ENCODE data around the gene ZNF546.

ZNF546 gene

DNA sequence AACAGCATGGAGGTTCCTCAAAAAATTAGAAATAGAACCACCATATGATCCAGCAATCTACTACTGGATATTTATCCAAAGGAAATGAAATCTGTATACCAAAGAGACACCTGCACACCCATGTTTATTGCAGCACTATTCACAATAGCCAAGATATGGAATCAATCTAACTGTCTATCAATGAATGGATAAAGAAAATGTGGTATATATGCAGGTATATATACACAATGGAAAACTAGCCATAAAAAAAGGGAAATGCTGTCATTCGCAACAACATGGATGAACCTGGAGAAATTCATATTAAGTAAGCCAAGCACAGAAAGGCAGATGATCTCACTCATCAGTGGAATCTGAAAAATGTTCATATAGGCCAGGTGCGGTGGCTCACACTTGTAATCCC is 56.6 kb downstream of the ZNF546 start:
- no peak for DNase-seq (ENCODE audit: low read depth, low spot score)
- no peak overlapping the region for H3K27ac ChIP-seq

DNA sequence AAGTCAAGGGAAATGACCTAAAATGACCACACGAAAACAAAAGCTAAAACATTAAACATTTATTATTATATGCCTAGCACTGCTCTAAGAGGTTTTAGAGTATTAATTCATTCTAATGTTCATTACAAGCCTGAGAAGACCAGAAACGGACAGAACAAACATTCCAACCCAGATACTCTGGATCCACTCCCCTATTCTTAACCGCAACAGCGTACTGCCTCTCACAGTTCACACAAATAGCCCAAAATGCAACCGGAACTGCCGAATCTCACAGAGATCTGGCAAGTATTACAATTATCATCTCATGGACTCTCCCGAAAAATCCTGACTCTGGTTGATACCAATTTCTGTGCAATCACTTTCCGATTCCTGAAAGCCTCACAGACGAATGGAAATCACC is 57.8 kb downstream of the ZNF546 start:
- no peak for DNase-seq (ENCODE audit: low read depth, low spot score)
- no peak overlapping the region for H3K27ac ChIP-seq

DNA sequence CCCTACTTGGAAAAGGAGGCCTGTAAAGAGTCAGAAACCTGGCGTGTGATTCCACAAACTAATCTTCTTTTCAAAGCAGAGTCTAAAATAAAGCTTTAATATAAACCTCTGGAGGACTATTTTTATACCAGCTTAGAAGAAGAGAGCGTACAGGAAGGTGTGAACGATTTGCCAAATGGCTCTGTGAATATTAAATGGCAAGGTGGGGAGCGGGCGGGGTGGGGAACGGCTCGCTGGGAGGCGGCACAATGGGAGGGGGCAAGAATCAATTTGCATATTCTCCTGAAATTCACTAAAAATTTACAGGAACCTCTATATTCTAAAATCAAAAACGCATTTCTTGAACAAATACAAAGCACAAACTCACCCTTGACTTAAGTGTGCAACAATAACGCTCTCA is 58.2 kb downstream of the ZNF546 start:
- no peak overlapping the region for H3K27ac ChIP-seq
- no peak for DNase-seq (ENCODE audit: low read depth, low spot score)

DNA sequence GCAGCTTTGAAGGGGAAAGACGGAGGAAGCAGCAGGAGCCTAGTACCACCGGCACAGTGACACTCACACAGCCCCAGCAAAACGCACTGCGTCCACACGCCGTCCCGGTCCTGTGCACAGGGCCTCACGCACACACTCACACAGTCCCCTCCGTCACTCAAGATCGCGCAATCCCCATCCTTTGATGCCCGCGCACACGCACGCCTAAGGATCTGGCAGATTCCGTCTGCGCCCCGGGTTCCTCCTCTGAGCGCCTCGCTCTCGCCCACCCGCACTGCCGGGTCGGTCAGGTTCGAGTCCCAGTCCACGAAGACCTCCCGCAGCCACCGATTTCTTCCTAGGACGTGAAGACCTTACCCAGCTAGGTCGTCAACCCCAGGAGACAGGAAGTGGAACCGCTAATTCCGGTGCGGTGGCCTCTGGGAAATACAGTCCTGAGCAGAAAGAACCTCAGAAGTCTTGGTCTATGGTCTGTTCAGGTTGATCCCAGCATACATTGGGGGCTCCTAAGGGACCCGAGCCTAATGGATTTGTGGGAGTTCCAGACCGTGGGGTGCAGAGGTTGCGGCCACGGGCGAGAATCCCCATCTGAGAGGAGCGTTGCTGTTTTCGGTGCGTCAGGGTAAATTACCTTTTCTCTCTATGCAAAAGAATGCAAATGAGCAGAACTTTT is 59.1 kb downstream of the ZNF546 start, which contains the start of gene ZNF780B:
Gene ZNF780B (minus strand): TSS at position 400 of the 673 bp plus-strand sequence. CDS start 5,899 bp downstream, outside the sequence.
- DNase-seq (ENCODE audit: low read depth, low spot score), result no peak
- H3K27ac ChIP-seq, result no peak within 1 kb of the TSS

DNA sequence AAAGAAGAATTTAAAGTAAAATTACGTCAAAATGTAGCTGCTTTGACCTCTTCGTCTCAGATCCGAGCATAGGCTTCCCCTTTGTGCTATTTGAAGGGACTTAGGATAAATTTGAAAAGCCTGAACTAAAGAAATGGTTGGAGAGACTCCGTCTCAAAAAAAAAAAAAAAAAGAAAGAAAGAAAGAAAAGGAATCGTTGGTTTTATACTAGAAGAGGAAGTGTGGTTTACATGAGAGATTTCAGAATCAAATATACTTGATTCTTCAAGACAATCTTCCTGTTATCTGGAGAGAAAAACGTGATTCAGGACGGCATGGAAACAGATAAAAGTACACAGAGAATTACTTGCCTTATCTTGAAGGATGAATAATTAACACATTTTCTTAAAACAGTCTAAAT is 59.6 kb downstream of the ZNF546 start:
- no peak for DNase-seq (ENCODE audit: low read depth, low spot score)
- H3K27ac ChIP-seq, result no peak overlapping the region

DNA sequence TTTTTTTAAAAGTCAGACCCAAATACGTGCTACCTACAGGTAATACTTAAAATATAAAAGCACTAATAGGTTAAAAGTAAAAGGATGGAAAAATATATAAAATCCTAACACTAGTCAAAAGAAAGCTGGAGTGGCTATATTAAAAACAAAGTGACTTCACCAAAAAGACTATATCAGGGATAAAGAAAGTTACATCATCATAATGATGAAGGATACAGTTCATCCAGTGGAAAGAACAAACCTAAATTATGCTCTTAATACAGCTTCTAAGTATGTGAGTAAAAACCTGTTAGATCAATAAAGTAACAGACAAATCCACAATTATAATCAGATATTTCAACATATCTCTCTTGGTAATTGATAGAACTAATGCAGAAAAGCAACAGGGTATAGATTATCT is 60.3 kb downstream of the ZNF546 start:
- no peak for DNase-seq (ENCODE audit: low read depth, low spot score)
- H3K27ac ChIP-seq, result no peak overlapping the region

DNA sequence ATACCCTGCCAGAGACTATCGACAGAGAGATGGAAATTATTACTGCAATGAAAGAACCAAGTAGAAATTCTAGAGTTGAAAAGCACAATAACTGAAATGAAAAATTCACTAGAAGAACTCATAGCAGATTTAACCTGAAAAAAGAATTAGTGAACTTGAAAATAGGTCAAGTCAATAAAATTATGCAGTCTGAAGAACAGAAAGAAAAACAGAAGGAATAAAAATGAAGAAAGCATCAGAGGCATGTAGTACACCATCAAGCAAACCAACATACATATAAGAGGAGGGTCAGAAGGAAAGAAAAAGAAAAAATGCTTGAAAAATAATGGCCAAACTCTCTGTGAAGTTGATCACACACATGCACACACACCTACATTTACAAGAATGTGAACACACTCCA is 62.8 kb downstream of the ZNF546 start:
- DNase-seq (ENCODE audit: low read depth, low spot score), result no peak
- H3K27ac ChIP-seq, result no peak overlapping the region

DNA sequence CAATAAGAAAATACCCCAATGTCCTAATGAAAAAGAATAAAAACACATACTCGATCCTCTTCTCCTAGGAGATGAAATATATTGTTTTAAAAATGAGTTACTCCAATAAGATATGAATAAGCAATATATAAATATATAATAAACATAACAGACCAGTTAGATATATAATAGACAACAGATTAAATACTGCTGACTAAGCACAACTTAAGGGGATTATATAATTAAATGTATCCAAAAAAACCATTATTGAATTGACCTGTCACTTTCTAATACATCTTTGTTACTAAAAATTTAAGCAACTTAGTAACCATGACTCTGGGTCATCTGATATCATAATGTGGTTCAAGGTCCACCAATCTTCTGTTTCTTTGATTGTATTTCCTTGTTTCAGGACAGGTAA is 73.2 kb downstream of the ZNF546 start:
- DNase-seq (ENCODE audit: low read depth, low spot score), result no peak
- H3K27ac ChIP-seq, result no peak overlapping the region

Measured in epithelial cell of prostate (primary cell).